HepG2 (cell line): ENCODE measurements around the gene CPLX3. TPM values are rescaled to one million over a fixed set of nuclear protein-coding genes. Genes with fewer than 3 reads are reported as not detected.
A peak's percentile ranks its signal among the peaks of the same experiment; 100 is the strongest.

Experiments used
- ATAC-seq: fragments of 200-7000 bp; cut with Tn5 transposase; 3 replicates; pipeline ENCODE4 v1.9.1; 2020; ENCODE audit warnings: mild to moderate bottlenecking, moderate library complexity
- BruUV-seq: library from RNA; stranded (reverse); fragments of 400-500 nt; replicated peaks from 2 replicates; lab custom pipeline; 2021; lab: Mats Ljungman, UMichigan
- CTCF ChIA-PET: fragments of 300-600 bp; formaldehyde crosslinking; extraction: SDS; loops from one replicate; lab custom pipeline; 2021; ENCODE audit warnings: low total read pairs, inconsistent platforms, low intra/inter-chr PET ratio; lab: Yijun Ruan, JAX
- POLR2A ChIA-PET: fragments of 350-600 bp; sonication (Branson Sonifier 250); formaldehyde crosslinking; loops from one replicate; lab custom pipeline; 2020; ENCODE audit warnings: antibody characterized with exemption, inconsistent platforms; lab: Yijun Ruan, JAX
- DNase-seq: peaks from one replicate; pipeline ENCODE4 v3.0.0-alpha.2; 2015; ENCODE audit warnings: low spot score
- FAIRE-seq: peaks from 3 replicates; lab custom pipeline; 2011; peaks lifted over from hg19 to GRCh38; lab: Jason Lieb, UNC
- H2AFZ ChIP-seq: one replicate; pipeline ENCODE4 v1.6.1; 2011; ENCODE audit warnings: low read length, inconsistent platforms
- H3K27ac ChIP-seq: fragments of 300-600 bp; 3 replicates; pipeline ENCODE4 v1.8.0; 2011; ENCODE audit warnings: mixed run types, mild to moderate bottlenecking, mixed read lengths, low read length, inconsistent platforms; ENCODE audit not compliant: insufficient read depth; ENCODE audit errors: extremely low read length
- H3K27me3 ChIP-seq, 2 experiments: fragments of 200-600 bp in 1 of 2; 2 replicates in 1 of 2; 3 replicates in 1 of 2; pipeline versions ENCODE4 v1.6.0 to v1.8.0; 2011; ENCODE audit warnings: low read length in 2 of 2, mild to moderate bottlenecking in 2 of 2, moderate library complexity in 2 of 2, inconsistent platforms in 1 of 2; ENCODE audit not compliant: insufficient read depth in 2 of 2, control insufficient read depth in 1 of 2
- H3K36me3 ChIP-seq, 2 experiments: fragments of 200-600 bp in 1 of 2; replicated peaks in 1 of 2; 2 replicates in 1 of 2; 3 replicates in 1 of 2; pipeline versions ENCODE4 v1.5.1 to v1.8.0; 2011; ENCODE audit warnings: low read length in 2 of 2, inconsistent platforms in 1 of 2; ENCODE audit not compliant: insufficient read depth in 2 of 2, control insufficient read depth in 1 of 2
- H3K4me1 ChIP-seq: 2 replicates; pipeline ENCODE4 v1.5.1; 2012; ENCODE audit warnings: low read length, inconsistent platforms; ENCODE audit not compliant: insufficient read depth
- H3K4me2 ChIP-seq: 2 replicates; pipeline ENCODE4 v1.6.0; 2011; ENCODE audit warnings: low read depth, low read length, inconsistent platforms
- H3K4me3 ChIP-seq, 3 experiments: fragments of 200-600 bp in 1 of 3; sonication (generic), shearing (Covaris generic) in 1 of 3; replicated peaks in 1 of 3; 2 replicates each; pipeline ENCODE4 v1.5.1; 2011 to 2016; ENCODE audit warnings: low read length in 3 of 3, inconsistent platforms in 2 of 3, low read depth in 2 of 3, mild to moderate bottlenecking in 2 of 3, control low read depth in 1 of 3, mixed read lengths in 1 of 3; ENCODE audit not compliant: insufficient read depth in 1 of 3
- H3K79me2 ChIP-seq: one replicate; pipeline ENCODE4 v1.6.1; 2011; ENCODE audit warnings: low read length, inconsistent platforms; ENCODE audit not compliant: insufficient read depth
- H3K9ac ChIP-seq: 2 replicates; pipeline ENCODE4 v1.6.0; 2011; ENCODE audit warnings: mild to moderate bottlenecking, low read depth, low read length, inconsistent platforms; ENCODE audit not compliant: insufficient read depth
- H3K9me3 ChIP-seq: 2 replicates; pipeline ENCODE4 v1.5.1; 2012; ENCODE audit warnings: mild to moderate bottlenecking, low read length
- H4K20me1 ChIP-seq: 2 replicates; pipeline ENCODE4 v1.6.0; 2011; ENCODE audit warnings: inconsistent platforms, mild to moderate bottlenecking, low read length, moderate library complexity; ENCODE audit not compliant: insufficient read depth
- ARNT2 ChIP-seq: sonication (generic); formaldehyde crosslinking; IDR thresholded peaks from 2 replicates; pipeline ENCODE4 v1.8.0; 2022; ENCODE audit warnings: mild to moderate bottlenecking, low read depth, missing genetic modification reagents, moderate library complexity
- CREM ChIP-seq, 2 experiments: sonication (generic) in 1 of 2; formaldehyde crosslinking in 1 of 2; IDR thresholded peaks; 2 replicates each; pipeline versions ENCODE4 v1.4.0 to v1.6.1; 2016 to 2020; ENCODE audit warnings: antibody characterized with exemption in 1 of 2, mild to moderate bottlenecking in 1 of 2, missing genetic modification reagents in 1 of 2
- HOXD1 ChIP-seq: sonication (generic); formaldehyde crosslinking; IDR thresholded peaks from 2 replicates; pipeline ENCODE4 v1.5.0; 2020; ENCODE audit warnings: missing genetic modification reagents
- SIX1 ChIP-seq: sonication (generic); formaldehyde crosslinking; IDR thresholded peaks from 2 replicates; pipeline ENCODE4 v1.4.0; 2020; ENCODE audit warnings: missing genetic modification reagents, borderline replicate concordance
- ZNF207 ChIP-seq: fragments of 450-650 bp; IDR thresholded peaks from 2 replicates; pipeline ENCODE4 v1.6.1; 2016; ENCODE audit warnings: antibody characterized with exemption, borderline replicate concordance
- WGBS: methylation state at CpG from one replicate; pipeline ENCODE4 v1.1.6; 2017; ENCODE audit warnings: low lambda C conversion rate; 5-methylcytosine and 5-hydroxymethylcytosine counted together
- in situ Hi-C: cut with HindIII; loops from 2 replicates; pipeline ENCODE4 v1.10.0; 2017; ENCODE audit warnings: low pct_unique_long_range_greater_than_20kb; ENCODE audit not compliant: extremely low pct_ligation_motif_present
- intact Hi-C: fragments of 100-400 bp; cut with micrococcal nuclease; formaldehyde crosslinking; loops from one replicate; pipeline ENCODE4 v1.10.0; 2022; ENCODE audit not compliant: unreplicated experiment
- polyA plus RNA-seq, 8 experiments: library from polyadenylated mRNA; depleted of rRNA in 3 of 8; stranded (reverse) in 7 of 8; unstranded in 1 of 8; fragments of >200 nt; fragmentation: Illumina TruSeq in 4 of 8; extraction: Trizol in 4 of 8; gene quantifications; 2 replicates each; pipeline versions ENCODE4 v1.2.1 to v1.2.3, GENCODE V29; 2011 to 2016; ENCODE audit warnings: low read depth in 4 of 8, missing spikeins in 1 of 8, mixed read lengths in 1 of 8; ENCODE audit not compliant: insufficient read depth in 1 of 8
- total RNA-seq, 5 experiments: library from RNA; depleted of rRNA; stranded (reverse); fragments of >200 nt; fragmentation: Illumina TruSeq; extraction: Trizol; gene quantifications; 2 replicates each; pipeline ENCODE4 v1.2.3, GENCODE V29; 2016; ENCODE audit warnings: low read depth in 1 of 5

CPLX3 gene
- total and polyA plus RNA-seq, 2 of the 13 experiments (the other 11 are each of a cell fraction or from before 2014, with no cell fraction given), result not detected

- 91% methylated on average over 8 of the region's 8 CpGs for WGBS
- Histone ChIP-seq H3K4me3 (no peak overlapping the region), H3K36me3 (peaks cover 1 to 21% of the 10 kb centered on the region in 2 experiments; a peak in 3 of 5 replicates), H2AFZ (no peak overlapping the region), H3K9me3 (no peaks in the 10 kb centered on the region), H3K27ac (no peak overlapping the region), H3K9ac (peak overlapping the region; percentile 78; the same call in 1 of the 2 replicates), H4K20me1 (peaks cover 19% of the 10 kb centered on the region), H3K4me2 (peak overlapping the region; percentile 86), H3K27me3 (no peaks in the 10 kb centered on the region), H3K4me1 (peaks cover 69% of the 10 kb centered on the region), H3K79me2 (peaks cover 54% of the 10 kb centered on the region)
- TSS peak; percentile 41 for BruUV-seq
- no peak for DNase-seq
- ChIA-PET POLR2A (interaction anchor here (1.4 to 3.5 kb wide), 4 partner anchors 9 to 153 kb away, joined by 4 to 21 read pairs (median 8); no protein-coding TSS in a partner anchor), CTCF (no interaction called here)
- in situ Hi-C loops (loop anchor here (10.0 kb wide), 1 partner anchor 240 kb away; the partner anchor contains the start of gene ARID3B), intact Hi-C loops (loop anchor here (5.0 kb wide), 1 partner anchor 33 kb away; no protein-coding TSS in a partner anchor)
- ATAC-seq, result no peak
- FAIRE-seq, result no peak
- TF ChIP-seq HOXD1 (CRISPR knock-in tag), result no peak
- no peak for TF ChIP-seq ARNT2 (CRISPR knock-in tag)
- TF ChIP-seq CREM (IDR thresholded peaks at IDR 0.05), result no peak
- no peak for TF ChIP-seq CREM (CRISPR knock-in tag; IDR thresholded peaks at IDR 0.05)
- no peak for TF ChIP-seq SIX1
- TF ChIP-seq ZNF207, result no peak
Measured at GRCh38 chr15:74784426-74785193, 41.8 kb upstream of the CPLX3 start.
